HG03439 (cell line): ENCODE data around the gene SRXN1.

Experiments used
- ATAC-seq: cut with Tn5 transposase; IDR thresholded peaks from one replicate; pipeline ENCODE4 v1.9.1; 2021; ENCODE audit warnings: mild to moderate bottlenecking, moderate library complexity; ENCODE audit not compliant: unreplicated experiment

The SRXN1 gene

GRCh38 chr20:637559-637958 lies 15.4 kb downstream of the SRXN1 start:
- ATAC-seq = no peak

GRCh38 chr20:635893-636338 lies 17.1 kb downstream of the SRXN1 start:
- no peak for ATAC-seq

GRCh38 chr20:635028-635892 lies 17.7 kb downstream of the SRXN1 start:
- no peak for ATAC-seq

GRCh38 chr20:634148-634925 lies 18.7 kb downstream of the SRXN1 start:
- ATAC-seq = no peak

GRCh38 chr20:631101-631500 lies 21.9 kb downstream of the SRXN1 start:
- ATAC-seq = no peak

GRCh38 chr20:626579-626978 lies 26.4 kb downstream of the SRXN1 start:
- no peak for ATAC-seq

GRCh38 chr20:625360-625932 lies 27.6 kb downstream of the SRXN1 start:
- ATAC-seq = no peak

- no peak for ATAC-seq
These were observed 29.3 kb downstream of the SRXN1 start for GRCh38 chr20:623704-624103.

GRCh38 chr20:623021-623420 lies 30.0 kb downstream of the SRXN1 start:
- ATAC-seq = no peak

GRCh38 chr20:622161-622560 lies 30.8 kb downstream of the SRXN1 start:
- no peak for ATAC-seq

- ATAC-seq = no peak
These were observed 31.8 kb downstream of the SRXN1 start for GRCh38 chr20:621125-621756.

- ATAC-seq = no peak
These were observed 32.8 kb downstream of the SRXN1 start for GRCh38 chr20:620246-620645.

- no peak for ATAC-seq
These were observed 34.0 kb downstream of the SRXN1 start for GRCh38 chr20:618980-619379.

- no peak for ATAC-seq
These were observed 34.9 kb downstream of the SRXN1 start for GRCh38 chr20:617934-618690.

- ATAC-seq = no peak
These were observed 37.5 kb downstream of the SRXN1 start for GRCh38 chr20:615514-615913.

GRCh38 chr20:611843-612185 lies 41.2 kb downstream of the SRXN1 start:
- ATAC-seq = no peak

- ATAC-seq = no peak
These were observed 41.8 kb downstream of the SRXN1 start for GRCh38 chr20:611047-611842.

- no peak for ATAC-seq
These were observed 42.6 kb downstream of the SRXN1 start, which contains the start of gene TCF15 for GRCh38 chr20:610130-611046. TCF15 (minus strand) TSS chr20:610309; CDS start chr20:610237, 72 bp downstream.
